ENCODE data around the gene DMBX1.
A peak's percentile ranks its signal among the peaks of the same experiment; 100 is the strongest.

The DMBX1 gene

DNA sequence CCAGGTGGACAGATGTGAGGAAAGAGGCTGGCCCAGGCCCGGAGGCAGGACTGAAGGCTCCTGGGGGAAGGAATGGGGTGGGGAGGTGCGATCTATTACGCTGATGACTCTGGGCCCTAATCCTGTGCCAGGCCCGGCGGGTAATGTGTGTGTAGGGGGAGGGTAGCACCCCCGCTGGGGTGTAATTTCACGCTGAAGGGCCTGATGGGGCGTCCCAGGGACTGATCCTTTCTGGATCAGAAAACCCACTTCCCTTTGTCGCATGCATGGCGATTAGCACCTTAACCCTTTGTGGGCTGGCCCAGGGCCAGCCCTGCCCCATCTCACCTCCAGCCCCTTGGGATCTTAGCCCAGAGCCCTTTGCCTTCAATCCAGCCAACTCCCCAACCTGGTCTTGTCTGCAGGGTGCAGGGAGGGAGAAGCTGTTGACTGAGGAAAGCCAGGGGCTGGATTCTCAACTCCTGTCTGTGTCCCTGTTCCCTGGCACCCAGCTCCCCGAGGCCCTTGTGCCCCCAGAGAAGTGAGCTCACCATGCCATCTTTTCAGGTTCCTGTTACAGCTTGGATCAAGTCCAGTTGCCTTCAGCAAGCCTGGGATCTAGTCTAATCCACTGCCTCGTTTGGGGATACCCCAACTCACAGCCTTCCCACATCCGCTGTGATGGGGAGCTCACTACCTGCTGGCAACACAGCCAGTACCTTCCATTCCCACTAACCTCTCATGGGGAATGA lies 35.8 kb downstream of the DMBX1 start:
- no peak for TF ChIP-seq CTCF (conservative IDR thresholded peaks at IDR 0.05; ENCODE audit: low read depth, low read length)
- no peak for DNase-seq (ENCODE audit: low read depth)
- H3K4me3 ChIP-seq (ENCODE audit: low read length) = no peak overlapping the region

GRCh38 chr1:46526013-46526690 lies 36.5 kb downstream of the DMBX1 start:
- no peak for TF ChIP-seq CTCF (conservative IDR thresholded peaks at IDR 0.05; ENCODE audit: low read depth, low read length)
- DNase-seq (ENCODE audit: low read depth) = no peak

DNA sequence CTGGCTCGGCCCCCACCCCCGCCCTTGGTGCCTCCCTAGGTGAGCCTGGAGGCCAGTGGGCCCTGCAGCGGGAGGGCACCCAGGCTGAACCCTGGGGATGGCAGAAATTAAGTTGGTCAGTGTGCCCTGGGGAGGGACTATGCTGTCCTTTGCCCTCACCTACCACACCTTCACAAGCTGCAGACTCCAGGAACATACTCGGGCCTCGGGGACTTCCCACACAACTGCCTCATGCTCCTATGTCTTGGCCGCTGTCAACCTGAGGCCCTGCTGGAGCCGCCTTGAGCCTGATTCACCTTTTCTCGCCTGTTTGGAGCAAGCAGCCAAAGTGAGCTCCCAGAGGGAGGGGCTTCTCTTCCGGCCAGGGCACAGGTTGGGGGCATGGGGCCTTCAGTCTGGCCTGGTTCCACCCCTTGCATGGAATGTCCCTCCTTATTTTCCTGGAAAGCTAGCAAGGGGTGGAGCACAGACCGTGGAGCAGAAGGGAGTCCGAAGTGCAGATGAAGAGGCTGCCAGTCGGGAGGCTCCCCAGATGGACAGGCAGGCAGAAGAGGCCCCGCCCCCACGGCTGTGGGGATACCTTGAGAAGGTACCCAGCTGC lies 37.2 kb downstream of the DMBX1 start:
- no peak overlapping the region for H3K4me3 ChIP-seq (ENCODE audit: low read length)
- DNase-seq (ENCODE audit: low read depth) = no peak
- TF ChIP-seq CTCF (conservative IDR thresholded peaks at IDR 0.05; ENCODE audit: low read depth, low read length) = no peak

More at GRCh38 chr1:46526013-46526690, 36.5 kb downstream of the DMBX1 start:
- no peak overlapping the region for H3K4me3 ChIP-seq (ENCODE audit: low read length)

DNA sequence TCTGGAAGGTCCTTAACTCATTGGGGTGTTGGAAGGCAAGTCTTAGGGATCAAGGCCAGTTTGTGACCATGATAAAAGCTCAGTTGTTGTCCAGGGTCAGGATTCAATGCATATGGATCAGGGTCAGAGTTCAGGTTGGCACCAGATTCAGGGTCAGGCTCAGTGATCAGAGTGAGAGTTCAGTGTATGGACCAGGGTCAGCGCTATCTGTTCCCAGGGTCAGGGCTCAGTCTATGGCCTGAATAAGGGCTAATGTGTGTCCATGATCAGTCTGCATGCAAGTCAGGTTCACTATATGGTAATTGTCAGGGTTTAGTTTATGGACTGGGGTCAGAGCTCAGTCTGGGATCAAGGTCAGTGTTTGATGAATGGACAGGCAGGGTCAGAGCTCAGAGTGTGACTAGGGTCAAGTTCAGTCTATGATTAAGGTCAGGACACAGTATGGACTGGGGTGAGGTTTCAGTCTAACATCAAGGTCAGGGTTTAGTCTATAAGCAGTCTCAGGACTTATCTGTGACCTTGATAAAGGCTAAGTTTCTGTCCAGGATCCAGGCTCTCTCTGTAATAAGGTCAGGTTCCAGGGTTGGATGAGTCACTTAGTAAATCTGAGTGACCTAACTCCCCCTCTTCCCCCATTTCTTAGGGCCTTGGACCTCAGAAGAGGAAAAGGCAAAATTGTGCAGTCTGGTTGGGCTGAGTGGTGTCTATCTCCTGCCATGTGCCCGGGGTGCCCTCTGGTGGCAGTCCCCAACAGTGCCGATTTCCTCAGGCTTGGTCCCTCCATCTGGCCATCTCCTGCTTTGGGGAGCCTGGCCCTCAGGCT lies 38.0 kb downstream of the DMBX1 start:
- no peak overlapping the region for H3K4me3 ChIP-seq (ENCODE audit: low read length)
- TF ChIP-seq CTCF (conservative IDR thresholded peaks at IDR 0.05; ENCODE audit: low read depth, low read length) = peak; percentile 96
- DNase-seq (ENCODE audit: low read depth) = no peak

DNA sequence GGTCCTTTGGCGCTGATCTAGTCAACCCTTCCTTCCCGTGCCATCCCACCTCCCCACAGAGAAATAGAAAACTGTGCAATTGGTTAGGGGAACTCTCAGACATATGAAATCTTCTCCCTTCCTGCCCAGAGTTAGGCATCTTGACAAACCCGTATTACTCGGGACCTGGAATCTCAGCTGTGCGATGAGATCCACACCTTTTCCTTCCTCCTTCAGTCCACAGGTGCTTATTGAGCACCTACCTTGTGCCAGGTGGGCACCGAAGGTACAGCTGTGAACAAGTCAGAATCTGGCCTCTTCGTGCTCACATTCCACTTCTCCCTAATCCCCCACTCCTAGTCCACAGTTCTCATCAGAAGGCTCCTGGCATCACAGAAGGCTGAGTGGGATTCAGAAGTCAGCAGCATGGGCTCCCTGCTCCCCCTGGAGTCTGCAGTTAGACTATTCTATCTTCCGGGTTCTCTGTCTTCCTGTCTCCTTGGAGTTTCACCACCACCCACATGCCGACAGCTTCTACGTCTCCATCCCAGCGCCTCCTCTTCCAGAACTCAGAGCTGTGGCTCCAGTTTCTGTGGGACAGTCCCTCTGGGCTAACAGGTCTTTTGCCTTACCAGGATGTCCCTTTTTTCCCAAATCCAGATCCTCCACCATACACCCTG lies 38.8 kb downstream of the DMBX1 start:
- no peak for DNase-seq (ENCODE audit: low read depth)
- no peak overlapping the region for H3K4me3 ChIP-seq (ENCODE audit: low read length)
- TF ChIP-seq CTCF (conservative IDR thresholded peaks at IDR 0.05; ENCODE audit: low read depth, low read length) = peak; percentile 51

DNA sequence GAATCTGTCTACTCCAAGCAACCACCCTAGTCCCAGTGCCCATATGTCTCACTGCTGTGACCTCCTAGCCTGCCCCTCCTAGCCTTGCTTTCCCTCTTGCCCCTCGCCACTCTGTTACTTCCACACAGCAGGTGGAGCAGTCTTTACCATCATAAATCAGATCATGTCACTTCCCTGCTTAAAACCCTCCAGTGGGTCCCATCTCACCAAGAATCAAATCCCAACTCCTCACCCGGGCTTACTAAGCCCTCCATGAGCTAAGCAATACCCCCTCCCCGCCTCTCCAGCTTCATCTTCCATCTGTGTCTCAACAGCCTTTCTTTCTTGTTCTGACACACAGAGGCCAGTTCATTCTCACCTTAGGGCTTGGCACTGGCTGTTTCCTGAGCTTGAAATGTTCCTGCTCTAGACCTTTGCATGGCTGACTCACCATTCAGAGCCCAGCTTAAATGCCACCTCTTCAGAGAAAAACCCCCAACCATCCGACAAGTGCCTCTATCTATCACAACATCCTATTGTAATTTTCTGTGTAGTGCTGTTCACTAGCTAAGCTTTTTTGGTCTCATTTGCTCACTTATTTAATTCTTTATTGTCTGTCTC lies 39.5 kb downstream of the DMBX1 start:
- H3K4me3 ChIP-seq (ENCODE audit: low read length) = no peak overlapping the region
- TF ChIP-seq CTCF (conservative IDR thresholded peaks at IDR 0.05; ENCODE audit: low read depth, low read length) = no peak
- no peak for DNase-seq (ENCODE audit: low read depth)

Measured in retinal pigment epithelial cell (primary cell).